Embryonic facial prominence (tissue), 1 donor: Measurements from ENCODE around the gene NOP53.
"Not testable (repeated sequence)": the region's sequence is repeated elsewhere in the genome, so short reads cannot be mapped to it uniquely, and the experiment has no call there.

Experiments used
- DNase-seq: peaks from one replicate; pipeline ENCODE4 v3.0.0-alpha.2; 2016; ENCODE audit errors: extremely low spot score

The NOP53 gene

DNA sequence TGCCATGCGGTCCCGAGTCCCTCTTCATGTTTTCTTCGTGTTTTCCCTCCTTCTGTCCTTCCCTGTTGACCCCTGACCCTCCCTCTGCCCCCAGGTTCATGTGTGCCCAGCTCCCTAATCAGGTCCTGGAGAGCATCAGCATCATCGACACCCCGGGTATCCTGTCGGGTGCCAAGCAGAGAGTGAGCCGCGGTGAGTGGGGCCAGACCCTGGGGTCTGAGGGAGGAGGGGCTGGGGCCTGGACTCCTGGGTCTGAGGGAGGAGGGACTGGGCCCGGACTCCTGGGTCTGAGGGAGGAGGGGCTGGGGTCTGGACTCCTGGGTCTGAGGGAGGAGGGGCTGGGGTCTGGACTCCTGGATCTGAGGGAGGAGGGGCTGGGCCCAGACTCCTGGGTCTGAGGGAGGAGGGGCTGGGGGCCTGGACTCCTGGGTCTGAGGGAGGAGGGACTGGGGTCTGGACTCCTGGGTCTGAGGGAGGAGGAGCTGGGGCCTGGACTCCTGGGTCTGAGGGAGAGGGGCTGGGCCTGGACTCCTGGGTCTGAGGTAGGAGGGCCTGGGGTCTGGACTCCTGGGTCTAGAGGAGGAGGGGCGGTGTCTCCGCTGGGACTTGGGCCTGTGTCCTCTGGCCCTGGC lies 26.8 kb upstream of the NOP53 start:
- not testable (repeated sequence) for DNase-seq

DNA sequence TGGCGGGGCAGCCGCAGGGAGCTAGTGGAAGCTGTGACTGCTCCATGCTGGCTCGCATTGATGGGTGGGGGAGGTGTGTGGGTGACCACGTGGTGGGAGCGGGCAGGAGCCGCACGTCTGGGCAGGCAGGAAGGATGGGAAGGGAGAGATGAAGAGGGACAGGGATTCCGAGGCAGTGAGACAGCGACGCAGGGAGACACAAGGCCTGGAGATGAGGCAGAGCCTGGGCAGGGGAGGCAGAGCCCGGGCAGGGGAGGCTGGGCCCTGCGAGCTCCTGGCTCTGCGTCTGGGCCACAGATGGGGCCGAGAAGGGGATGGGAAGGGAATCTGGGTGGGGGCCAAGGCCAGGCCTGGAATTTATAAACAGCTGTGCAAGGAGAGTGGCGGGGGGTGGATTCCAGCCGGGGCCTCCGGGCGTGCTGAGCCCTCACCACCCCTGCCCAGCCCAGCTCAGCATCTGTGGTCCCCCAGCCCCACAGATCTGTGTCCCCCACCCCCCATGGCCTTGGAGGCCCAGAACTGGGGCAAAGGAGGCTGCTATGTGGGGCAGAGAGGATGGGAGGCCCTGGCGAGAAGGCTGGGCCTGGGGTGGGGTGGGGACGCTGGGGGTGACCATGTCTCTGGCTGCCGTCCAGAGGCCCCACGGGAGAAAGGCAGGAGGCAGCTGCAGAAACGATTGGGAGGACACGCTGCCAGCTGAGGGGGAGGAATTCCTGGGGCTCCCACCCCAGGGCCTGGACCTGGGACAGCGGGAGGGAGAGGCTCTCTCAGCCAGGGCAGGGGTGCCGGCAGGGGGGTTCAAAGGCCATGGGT lies 26.1 kb upstream of the NOP53 start:
- peak; percentile 72 for DNase-seq

DNA sequence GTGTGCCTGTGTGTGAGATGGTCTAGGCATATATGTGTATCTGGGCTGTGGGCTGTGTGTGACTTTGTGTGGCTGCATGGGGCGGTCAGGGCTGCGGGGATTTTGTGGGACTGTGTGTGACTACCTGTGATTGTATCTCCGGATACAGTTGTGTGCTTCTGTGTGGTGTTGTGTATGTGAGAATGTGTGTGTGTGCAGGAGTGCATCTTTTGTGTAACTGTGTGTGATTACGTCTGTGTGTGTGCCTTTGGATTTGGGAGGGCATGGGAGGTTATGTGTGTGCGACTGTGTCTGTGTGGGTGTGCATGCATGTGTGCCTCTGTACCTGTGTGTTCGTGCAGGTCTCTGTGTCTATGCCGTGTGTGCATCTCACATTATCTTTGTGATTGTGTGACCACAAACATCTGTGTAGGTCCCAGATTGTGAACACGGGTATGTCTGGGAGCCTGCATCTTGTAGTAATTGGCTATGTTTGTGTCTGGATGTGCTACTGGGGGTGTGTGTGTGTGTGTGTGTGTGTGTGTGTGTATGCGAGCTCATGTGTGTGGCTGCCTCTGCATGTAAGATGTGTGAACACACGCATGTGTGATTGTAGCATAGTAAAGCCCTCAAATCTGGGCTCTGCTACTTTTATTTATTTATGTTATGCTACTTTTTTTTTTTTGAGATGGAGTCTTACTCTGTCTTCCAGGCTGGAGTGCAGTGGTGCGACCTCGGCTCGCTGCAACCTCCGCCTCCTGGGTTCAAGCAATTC lies 24.5 kb upstream of the NOP53 start:
- DNase-seq, result no peak

DNA sequence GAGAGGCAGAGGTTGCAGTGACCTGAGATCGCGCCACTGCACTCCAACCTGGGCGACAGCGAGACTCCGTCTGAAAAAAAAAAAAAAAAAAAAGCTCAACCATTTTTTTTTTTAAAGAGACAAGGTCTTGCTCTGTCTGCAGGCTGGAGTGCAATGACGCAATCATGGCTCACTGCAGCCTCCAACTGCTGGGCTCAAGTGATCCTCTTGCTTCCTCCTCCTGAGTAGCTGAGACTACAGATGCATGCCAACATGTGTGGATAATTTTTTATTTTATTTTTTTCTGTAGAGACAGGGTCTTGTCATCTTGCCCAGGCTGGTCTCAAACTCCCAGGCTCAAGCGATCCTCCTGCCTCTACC lies 21.8 kb upstream of the NOP53 start:
- DNase-seq, result no peak

DNA sequence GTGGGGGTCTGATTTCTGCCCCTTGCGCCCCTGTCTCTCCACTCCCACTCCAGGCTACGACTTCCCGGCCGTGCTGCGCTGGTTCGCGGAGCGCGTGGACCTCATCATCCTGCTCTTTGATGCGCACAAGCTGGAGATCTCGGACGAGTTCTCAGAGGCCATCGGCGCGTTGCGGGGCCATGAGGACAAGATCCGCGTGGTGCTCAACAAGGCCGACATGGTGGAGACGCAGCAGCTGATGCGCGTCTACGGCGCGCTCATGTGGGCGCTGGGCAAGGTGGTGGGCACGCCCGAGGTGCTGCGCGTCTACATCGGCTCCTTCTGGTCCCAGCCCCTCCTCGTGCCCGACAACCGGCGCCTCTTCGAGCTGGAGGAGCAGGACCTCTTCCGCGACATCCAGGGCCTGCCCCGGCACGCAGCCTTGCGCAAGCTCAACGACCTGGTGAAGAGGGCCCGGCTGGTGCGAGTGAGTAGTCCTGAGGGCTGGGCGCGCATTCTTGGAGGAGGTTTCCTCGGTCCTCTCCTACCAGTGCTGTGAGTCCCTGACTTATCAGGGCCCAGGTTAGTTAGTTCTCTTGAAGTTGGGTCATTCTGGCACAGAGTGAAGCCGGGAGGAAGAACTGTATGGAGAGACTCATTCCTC lies 19.5 kb upstream of the NOP53 start:
- no peak for DNase-seq

DNA sequence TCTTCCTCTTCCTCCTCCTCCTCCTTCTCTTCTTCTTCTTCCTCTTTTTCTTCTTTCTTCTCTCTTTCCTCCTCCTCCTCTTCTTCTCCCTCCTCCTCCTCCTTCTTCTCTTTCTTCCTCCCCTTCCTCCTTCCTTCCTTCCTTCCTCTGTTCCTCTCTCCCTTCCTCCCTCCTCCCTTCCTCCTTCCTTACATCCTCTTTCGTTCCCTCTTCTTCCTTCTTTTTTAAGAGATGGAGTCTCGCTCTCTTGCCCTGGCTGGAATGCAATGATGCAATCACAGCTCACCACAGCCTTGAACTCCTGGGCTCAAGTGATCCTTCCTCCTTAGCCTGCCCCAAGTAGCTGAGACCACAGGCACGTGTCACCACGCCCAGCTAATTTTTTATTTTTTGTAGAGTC lies 18.9 kb upstream of the NOP53 start:
- no peak for DNase-seq

DNA sequence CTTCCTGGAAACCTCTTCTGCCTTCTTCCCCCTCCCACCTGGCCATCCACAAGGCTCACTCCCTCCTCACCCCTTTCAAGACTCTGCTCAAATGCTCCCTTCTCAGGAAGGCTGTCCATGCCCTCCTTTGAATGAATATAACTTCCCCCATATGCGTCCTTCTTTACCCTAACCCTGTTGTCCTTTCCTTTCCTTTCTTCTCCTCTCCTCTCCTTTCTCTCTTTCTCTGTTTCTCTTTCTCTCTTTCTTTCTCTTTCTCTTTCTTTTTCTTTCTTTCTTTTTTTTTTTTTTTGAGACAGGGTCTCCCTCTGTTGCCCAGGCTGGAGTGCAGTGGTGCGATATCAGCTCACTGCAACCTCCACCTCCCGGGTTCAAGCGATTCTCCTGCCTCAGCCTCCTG lies 17.1 kb upstream of the NOP53 start:
- DNase-seq, result not testable (repeated sequence)

DNA sequence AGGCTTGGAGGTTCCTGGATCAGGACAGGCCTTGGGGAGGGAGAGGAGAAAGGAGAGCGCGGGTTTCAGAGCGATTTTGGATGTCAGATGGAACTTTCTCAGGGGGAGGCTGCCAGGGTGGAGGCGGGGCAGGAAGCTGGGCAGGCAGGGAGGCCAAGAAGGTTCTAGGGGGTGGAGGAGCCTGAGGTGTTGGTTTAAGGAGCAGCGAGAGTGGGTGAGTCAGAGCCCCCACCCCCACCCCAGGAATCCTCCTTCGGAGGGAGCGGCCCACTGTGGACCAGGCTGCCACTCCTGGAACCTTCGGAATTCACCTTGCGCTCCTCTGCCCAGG lies 15.9 kb upstream of the NOP53 start:
- DNase-seq, result no peak

DNA sequence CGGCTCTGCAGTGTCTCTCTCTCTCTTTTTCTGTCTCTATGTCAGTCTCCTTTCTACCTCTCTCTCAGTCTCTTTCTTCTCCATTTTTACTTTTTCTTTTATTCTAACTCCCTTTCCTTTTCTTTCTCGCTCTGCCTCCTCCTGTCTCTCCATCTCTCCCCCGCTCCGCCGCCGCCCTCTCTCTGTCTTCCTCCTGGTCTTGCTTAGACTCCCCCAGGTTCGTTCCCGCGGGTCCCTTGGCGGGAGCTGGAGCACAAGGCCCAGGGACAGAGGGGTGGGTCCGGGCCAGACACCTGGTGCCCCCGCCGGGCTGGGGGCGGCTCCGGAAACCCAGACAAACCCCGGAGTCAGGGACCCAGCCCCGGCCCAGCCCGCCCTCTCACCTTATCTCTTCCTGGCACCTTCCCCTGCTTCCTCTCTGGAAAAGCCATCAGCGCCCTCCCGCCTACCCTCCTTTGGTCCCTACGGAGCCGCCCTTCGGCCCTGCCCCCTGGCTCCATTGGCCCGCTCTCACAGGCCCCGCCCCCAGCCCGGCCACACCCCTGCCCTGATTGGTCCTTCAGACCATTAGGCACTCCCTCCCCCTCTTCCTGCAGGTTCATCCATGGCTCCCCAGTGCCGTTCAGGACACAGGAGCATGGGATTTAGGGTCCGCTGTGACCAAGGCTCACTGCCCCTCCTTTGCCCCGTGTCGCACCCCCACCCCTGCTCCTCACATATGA lies 15.4 kb upstream of the NOP53 start:
- DNase-seq, result no peak

DNA sequence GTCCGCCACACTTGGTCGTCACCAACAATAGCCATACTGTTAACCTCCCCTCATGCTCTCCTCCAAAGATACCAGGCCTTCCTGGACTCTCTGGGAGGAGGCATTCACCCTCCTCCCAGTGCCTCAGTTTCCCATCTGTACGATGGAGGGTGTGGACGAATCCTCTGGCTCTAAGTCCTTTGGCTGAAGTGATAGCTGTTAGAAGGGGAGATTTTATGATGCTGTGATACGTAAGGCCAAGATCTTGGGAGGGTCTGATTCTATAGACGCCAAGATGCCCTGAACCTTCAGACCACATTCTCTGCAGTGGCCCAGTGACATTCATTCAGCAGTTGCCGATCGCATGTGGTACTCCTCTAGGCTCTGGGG lies 14.8 kb upstream of the NOP53 start:
- no peak for DNase-seq

DNA sequence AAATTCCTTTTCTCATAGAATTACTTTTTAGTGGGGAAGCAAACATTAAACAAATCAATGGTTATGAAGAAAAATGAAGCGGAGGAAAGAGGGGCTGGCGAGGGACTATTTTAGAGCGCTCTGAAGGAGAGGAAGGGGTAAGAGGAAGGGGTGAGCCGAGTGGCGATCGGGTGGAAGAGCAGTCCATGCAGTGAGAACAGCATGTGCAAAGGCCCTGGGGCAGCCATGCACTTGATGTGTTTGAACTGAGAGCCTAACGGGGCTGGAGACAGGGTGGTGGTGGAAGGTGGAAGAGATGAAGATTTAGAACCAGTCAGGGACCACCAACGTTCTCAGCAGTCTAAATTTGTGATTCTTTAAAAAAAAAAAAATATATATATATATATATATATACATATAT lies 14.4 kb upstream of the NOP53 start:
- DNase-seq, result no peak

DNA sequence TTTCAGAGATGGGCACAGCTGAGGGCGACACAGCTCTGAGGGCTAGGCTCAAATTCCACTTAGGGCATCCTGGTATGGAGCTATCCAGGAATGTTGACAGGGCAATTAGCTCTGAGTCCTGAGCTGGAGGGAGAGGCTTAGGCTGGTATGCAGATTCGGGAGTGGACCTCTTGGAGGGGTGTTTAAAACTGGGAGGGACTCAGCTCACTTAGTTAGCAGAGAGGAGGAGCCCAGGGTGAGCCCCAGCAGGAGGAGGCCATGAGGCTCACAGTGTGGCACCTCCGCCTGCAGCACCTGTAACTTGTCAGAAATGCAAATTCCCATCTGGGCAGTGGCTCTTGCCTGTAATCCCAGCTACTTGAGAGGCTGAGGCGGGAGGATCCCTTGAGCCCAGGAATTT lies 10.2 kb upstream of the NOP53 start:
- no peak for DNase-seq

DNA sequence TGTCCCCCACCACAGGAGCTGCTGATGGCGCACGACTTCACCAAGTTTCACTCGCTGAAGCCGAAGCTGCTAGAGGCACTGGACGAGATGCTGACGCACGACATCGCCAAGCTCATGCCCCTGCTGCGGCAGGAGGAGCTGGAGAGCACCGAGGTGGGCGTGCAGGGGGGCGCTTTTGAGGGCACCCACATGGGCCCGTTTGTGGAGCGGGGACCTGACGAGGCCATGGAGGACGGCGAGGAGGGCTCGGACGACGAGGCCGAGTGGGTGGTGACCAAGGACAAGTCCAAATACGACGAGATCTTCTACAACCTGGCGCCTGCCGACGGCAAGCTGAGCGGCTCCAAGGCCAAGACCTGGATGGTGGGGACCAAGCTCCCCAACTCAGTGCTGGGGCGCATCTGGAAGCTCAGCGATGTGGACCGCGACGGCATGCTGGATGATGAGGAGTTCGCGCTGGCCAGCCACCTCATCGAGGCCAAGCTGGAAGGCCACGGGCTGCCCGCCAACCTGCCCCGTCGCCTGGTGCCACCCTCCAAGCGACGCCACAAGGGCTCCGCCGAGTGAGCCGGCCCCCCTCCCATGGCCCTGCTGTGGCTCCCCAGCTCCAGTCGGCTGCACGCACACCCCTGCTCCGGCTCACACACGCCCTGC lies 4.4 kb upstream of the NOP53 start:
- no peak for DNase-seq

DNA sequence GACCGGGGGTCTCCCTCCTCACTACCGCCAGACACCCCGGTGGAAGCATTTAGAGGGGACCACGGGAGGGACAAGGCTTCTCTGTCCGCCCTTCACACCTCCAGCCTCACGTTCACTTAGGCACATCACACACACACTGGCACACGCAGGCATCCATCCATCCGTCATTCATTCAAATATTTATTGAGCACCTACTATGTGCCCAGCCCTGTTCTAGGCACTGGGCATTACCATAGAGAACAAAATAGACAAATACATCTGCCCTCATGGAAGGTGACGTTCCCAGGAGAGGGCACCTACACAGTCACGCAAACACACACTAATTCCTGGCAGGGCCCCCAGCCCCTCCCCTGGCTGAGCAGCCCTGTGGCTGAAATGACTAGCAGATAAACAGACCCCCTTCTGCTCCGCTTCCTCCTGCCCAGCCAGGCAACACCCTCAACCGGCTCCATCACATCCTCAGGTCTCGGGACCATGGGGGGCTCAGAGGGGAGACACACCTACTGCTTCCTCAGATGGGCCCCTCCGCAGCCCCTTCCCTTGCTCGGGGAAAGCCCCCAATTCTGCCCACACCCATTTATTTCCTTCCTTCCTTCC lies 3.7 kb upstream of the NOP53 start:
- DNase-seq, result no peak

DNA sequence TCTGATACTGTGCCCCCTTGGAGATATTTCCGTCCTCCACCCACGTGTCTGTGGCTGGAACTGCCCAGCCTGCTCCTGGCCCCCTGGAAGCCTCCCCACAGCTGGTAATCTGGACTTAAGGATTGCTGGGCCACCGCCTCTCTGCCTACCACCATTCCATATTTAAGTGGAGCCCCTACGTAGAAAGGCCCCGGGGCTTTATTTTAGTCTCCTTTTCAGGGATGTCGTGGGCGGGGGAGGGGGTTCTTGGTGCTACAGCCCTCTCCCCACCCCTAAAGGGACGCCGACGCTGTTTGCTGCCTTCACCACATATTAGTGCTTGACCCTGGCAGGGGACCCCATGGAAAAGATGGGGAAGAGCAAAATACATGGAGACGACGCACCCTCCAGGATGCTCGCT lies 2.7 kb upstream of the NOP53 start:
- peak; percentile 28 for DNase-seq

DNA sequence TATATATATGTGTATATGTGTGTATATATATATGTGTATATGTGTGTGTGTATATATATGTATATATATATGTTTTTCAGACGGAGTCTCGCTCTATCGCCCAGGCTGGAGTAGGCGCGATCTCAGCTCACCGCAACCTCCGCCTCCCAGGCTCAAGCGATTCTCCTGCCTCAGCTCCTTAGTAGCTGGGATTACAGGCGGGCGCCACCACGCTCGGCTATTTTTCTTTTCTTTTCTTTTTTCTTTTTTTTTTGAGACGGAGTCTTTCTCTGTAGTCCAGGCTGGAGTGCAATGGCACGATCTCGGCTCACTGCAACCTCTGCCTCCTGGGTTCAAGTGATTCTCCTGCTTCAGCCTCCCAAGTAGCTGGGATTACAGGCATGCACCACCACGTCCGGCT lies 783 bp downstream of the NOP53 start:
- DNase-seq, result not testable (repeated sequence)

DNA sequence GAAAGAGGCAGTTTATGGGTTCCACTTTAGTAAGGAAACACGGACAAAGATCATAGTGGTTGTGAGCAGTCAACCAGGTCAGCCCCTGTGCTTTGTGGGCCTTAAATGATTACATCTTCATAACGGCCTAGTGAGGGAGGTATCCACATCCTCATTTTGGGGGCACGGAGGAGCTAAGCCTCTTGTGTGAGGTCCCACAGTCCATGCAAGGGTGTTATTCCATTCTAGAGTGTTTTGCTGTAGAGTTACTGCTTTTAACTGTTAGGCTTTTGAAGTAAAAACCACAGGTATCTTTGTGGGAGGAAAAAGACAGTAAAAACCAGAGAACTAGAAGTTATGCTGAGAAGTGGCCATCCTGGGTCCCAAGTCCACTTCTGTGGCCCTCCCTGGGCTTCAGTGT lies 4.0 kb downstream of the NOP53 start:
- DNase-seq, result no peak

DNA sequence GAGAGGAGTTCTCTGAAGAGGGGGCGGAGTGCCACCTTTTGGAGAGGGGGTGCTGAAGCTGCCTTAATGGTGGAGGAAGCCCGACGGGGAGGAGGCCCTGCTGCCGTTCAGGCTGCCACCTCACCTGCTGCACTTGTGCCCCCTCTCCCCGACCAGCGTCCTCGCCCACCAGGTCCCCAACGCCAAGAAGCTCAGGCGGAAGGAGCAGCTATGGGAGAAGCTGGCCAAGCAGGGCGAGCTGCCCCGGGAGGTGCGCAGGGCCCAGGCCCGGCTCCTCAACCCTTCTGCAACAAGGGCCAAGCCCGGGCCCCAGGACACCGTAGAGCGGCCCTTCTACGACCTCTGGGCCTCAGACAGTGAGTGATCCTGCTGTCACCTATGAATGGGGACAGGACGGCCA lies 5.4 kb downstream of the NOP53 start:
- no peak for DNase-seq

DNA sequence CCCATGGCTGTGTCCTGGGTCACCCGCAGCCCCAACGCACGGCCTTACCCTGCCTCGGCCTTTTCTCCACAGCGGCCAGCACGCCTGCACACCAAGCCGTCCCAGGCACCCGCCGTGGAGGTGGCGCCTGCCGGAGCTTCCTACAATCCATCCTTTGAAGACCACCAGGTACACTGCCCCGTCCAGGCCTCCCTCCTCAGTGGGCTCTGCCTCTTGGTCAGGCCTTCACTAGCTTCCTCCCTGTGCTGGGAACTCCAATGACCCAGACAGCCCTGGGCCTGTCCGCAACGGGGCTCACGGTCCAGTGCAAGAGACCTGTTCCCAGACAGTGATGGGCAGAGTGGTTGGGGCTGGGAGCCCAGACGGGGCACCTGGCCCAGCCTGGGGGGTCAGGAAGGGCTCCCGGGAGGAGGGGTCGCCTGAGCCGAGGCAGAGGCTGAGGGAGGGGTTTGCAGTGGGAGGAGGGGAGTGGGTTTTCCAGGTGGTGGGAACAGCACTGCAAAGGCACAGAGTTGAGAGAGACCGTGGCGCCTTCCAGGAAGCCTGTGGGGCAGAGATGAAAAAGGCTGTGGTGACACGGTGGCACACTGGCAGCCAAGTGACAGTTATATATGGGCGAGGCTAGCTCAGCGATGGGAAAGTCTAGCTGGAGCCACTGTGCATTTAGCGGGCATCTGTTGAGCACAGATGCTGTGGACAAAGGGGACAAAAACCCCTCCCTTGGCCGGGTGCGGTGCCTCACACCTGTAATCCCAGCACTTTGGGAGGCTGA lies 7.3 kb downstream of the NOP53 start:
- no peak for DNase-seq
